NB4 (cell line): ENCODE measurements around the gene PSD.

Experiments used
- CTCF ChIP-seq: IDR thresholded peaks from one replicate; pipeline ENCODE4 v1.5.1; 2012; ENCODE audit warnings: low read depth, low read length
- MAX ChIP-seq: IDR thresholded peaks from 2 replicates; pipeline ENCODE4 v1.6.1; 2011; ENCODE audit warnings: low read depth, low read length

- TF ChIP-seq CTCF (no peak), MAX (no peak)
Observed at GRCh38 chr10:102457591-102458150, 39.1 kb upstream of the PSD start.
